ENCODE data around the gene MORN5. TPM values are rescaled to one million over a fixed set of nuclear protein-coding genes. Genes with fewer than 3 reads are reported as not detected.

MORN5 gene
- total RNA-seq, 1 donor from 2014 or later = not detected

GRCh38 chr9:122128969-122129343 lies 30.8 kb upstream of the MORN5 start:
- Mint-ChIP-seq H3K36me3 (no peaks in the 10 kb centered on the region), H3K27me3 (ENCODE audit: low read depth) (peaks cover 58% of the 10 kb centered on the region), H3K27ac (no peak overlapping the region), H3K4me3 (no peak overlapping the region), H3K9me3 (no peaks in the 10 kb centered on the region), H3K4me1 (peaks cover 28% of the 10 kb centered on the region)
- no peak for DNase-seq (ENCODE audit: low spot score in 2 of 2, unreplicated experiment in 2 of 2)
- no peak for TF ChIP-seq CTCF (IDR thresholded peaks at IDR 0.05; ENCODE audit: unreplicated experiment)

GRCh38 chr9:122129969-122130368 lies 29.7 kb upstream of the MORN5 start:
- Mint-ChIP-seq H3K27ac (no peak overlapping the region), H3K9me3 (no peaks in the 10 kb centered on the region), H3K4me1 (peaks cover 28% of the 10 kb centered on the region), H3K4me3 (no peak overlapping the region), H3K36me3 (no peaks in the 10 kb centered on the region), H3K27me3 (ENCODE audit: low read depth) (peaks cover 53% of the 10 kb centered on the region)
- no peak for DNase-seq (ENCODE audit: low spot score in 2 of 2, unreplicated experiment in 2 of 2)
- TF ChIP-seq CTCF (IDR thresholded peaks at IDR 0.05; ENCODE audit: unreplicated experiment) = no peak

DNA sequence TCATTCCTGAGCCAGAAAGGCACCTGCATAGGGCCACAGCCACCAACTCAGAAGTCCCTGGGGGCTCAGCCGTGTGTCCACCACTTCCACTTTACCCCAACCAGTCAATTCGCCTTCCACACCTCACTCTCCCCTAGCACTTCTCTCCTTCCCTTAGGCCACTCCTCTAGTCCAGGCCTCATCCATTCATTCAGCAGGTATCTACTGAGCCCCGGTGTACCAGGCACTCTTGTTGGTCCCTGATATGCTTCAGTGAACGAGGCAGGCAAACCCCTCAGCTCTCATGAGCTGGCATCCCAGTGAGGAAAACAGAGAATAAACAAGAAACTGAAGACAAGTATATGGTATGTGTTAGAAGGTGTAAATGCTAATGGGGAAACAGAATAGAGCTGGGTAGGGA lies 28.9 kb upstream of the MORN5 start:
- no peak for TF ChIP-seq CTCF (IDR thresholded peaks at IDR 0.05; ENCODE audit: unreplicated experiment)
- Mint-ChIP-seq H3K9me3 (no peaks in the 10 kb centered on the region), H3K27me3 (ENCODE audit: low read depth) (peaks cover 44% of the 10 kb centered on the region), H3K4me3 (no peak overlapping the region), H3K27ac (no peak overlapping the region), H3K4me1 (peaks cover 22% of the 10 kb centered on the region), H3K36me3 (no peaks in the 10 kb centered on the region)
- no peak for DNase-seq (ENCODE audit: low spot score in 2 of 2, unreplicated experiment in 2 of 2)

DNA sequence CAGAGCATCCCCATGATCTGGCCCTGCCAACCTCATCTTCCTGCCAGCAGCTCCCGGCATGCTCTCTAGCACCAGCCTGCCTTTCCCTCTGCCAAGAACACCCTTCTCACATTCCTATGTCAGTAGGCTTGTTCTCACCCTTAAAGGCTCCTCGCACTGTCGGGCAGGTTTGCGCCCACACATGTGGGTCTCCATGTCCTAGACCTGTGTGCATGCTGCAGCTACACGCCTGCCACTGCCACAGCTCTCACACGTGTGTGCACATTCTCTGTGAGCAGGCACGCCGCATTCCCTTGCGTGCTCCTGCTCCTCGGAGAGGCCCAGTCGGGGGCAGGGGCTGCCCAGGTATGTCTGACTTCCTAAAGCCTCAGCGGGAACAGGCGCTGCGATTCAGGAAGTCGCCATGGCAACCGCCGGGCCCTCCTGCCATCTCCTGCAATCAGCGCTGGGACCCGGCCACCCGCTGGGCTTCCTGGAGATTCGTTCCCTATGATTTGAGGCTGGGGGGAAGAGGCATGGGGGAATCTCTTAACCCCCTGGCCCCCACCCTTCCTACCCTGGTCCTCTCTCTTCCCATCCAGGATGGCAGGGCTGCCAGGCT lies 28.2 kb upstream of the MORN5 start:
- H3K9me3 Mint-ChIP-seq = no peaks in the 10 kb centered on the region
- peaks cover 16% of the 10 kb centered on the region for H3K4me1 Mint-ChIP-seq
- no peak overlapping the region for H3K27ac Mint-ChIP-seq
- peak in 1 of 2 experiments; percentile 65 for DNase-seq (ENCODE audit: low spot score in 2 of 2, unreplicated experiment in 2 of 2)
- no peak for TF ChIP-seq CTCF (IDR thresholded peaks at IDR 0.05; ENCODE audit: unreplicated experiment)
- H3K36me3 Mint-ChIP-seq = no peaks in the 10 kb centered on the region
- H3K4me3 Mint-ChIP-seq = no peak overlapping the region
- H3K27me3 Mint-ChIP-seq (ENCODE audit: low read depth) = peaks cover 39% of the 10 kb centered on the region

GRCh38 chr9:122132539-122132938 lies 27.2 kb upstream of the MORN5 start:
- Mint-ChIP-seq H3K36me3 (no peaks in the 10 kb centered on the region), H3K9me3 (no peaks in the 10 kb centered on the region), H3K27ac (no peak overlapping the region), H3K27me3 (ENCODE audit: low read depth) (peaks cover 34% of the 10 kb centered on the region), H3K4me3 (no peak overlapping the region), H3K4me1 (peaks cover 13% of the 10 kb centered on the region)
- no peak for DNase-seq (ENCODE audit: low spot score in 2 of 2, unreplicated experiment in 2 of 2)
- no peak for TF ChIP-seq CTCF (IDR thresholded peaks at IDR 0.05; ENCODE audit: unreplicated experiment)

Data from mesothelial cell of epicardium (in vitro differentiated cells).